NB4 (cell line): ENCODE data around the gene PDE12.

Experiments
- MYC ChIP-seq: IDR thresholded peaks from 2 replicates; pipeline ENCODE4 v1.6.1; 2011; ENCODE audit warnings: low read depth, low read length
- POLR2A ChIP-seq: IDR thresholded peaks from 2 replicates; pipeline ENCODE4 v1.6.1; 2011; ENCODE audit warnings: mild to moderate bottlenecking; ENCODE audit not compliant: insufficient read length; ENCODE audit errors: extremely low read depth
- TF ChIP-seq, protein P1 (sequence below): IDR thresholded peaks from one replicate; pipeline ENCODE4 v1.5.1; 2012; ENCODE audit warnings: low read depth, low read length

DNA sequence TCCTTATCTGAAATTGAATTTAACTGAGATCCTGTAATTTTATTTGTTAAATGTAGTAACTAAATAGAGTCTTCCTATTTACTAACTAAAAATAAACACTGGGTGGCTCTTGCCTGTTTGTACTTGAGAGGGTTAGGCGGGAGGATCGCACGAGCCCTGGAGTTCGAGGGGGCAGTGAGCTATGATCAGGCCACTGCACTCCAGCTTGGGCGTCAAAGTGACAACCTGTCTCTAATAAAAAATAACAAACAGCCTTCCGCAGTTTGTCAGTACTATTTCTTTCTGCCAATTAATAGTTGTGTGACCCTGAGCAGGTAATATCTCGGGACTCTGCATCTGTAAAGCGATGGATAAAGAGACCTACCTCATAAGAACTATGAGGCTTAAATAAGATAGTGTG lies 768 bp upstream of the PDE12 start:
- TF ChIP-seq, protein P1, sequence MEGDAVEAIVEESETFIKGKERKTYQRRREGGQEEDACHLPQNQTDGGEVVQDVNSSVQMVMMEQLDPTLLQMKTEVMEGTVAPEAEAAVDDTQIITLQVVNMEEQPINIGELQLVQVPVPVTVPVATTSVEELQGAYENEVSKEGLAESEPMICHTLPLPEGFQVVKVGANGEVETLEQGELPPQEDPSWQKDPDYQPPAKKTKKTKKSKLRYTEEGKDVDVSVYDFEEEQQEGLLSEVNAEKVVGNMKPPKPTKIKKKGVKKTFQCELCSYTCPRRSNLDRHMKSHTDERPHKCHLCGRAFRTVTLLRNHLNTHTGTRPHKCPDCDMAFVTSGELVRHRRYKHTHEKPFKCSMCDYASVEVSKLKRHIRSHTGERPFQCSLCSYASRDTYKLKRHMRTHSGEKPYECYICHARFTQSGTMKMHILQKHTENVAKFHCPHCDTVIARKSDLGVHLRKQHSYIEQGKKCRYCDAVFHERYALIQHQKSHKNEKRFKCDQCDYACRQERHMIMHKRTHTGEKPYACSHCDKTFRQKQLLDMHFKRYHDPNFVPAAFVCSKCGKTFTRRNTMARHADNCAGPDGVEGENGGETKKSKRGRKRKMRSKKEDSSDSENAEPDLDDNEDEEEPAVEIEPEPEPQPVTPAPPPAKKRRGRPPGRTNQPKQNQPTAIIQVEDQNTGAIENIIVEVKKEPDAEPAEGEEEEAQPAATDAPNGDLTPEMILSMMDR, result no peak
- TF ChIP-seq POLR2A, result no peak
- no peak for TF ChIP-seq MYC
